ENCODE data around the gene KRT84. TPM values are rescaled to one million over a fixed set of nuclear protein-coding genes. Genes with fewer than 3 reads are reported as not detected.

Gene KRT84
- polyA plus RNA-seq, 1 donor from 2014 or later = not detected

- Histone ChIP-seq H3K27me3 (ENCODE audit: insufficient read depth, low read depth, low read length) (no peaks in the 10 kb centered on the region), H3K4me3 (ENCODE audit: low read length) (no peak overlapping the region), H3K36me3 (ENCODE audit: insufficient read depth, low read length) (no peaks in the 10 kb centered on the region), H3K9me3 (ENCODE audit: low read length) (no peaks in the 10 kb centered on the region), H3F3A (ENCODE audit: insufficient read depth, low read length, poor library complexity, severe bottlenecking) (no peaks in the 10 kb centered on the region), H3K9ac (ENCODE audit: low read length) (no peak overlapping the region), H3K79me2 (replicated peaks; ENCODE audit: insufficient read depth, low read length) (no peaks in the 10 kb centered on the region), H2AFZ (ENCODE audit: low read depth, low read length) (no peak overlapping the region), H3K27ac (ENCODE audit: low read length) (no peak overlapping the region), H3K9me2 (ENCODE audit: insufficient read depth, low read length) (no peaks in the 10 kb centered on the region), H4K20me1 (ENCODE audit: insufficient read depth) (no peaks in the 10 kb centered on the region), H3K4me2 (ENCODE audit: low read length) (no peak overlapping the region)
- no peak for TF ChIP-seq RAD21 (conservative IDR thresholded peaks at IDR 0.05)
Observed at GRCh38 chr12:52361553-52361952, 23.9 kb downstream of the KRT84 start.

GRCh38 chr12:52360663-52361271 lies 24.7 kb downstream of the KRT84 start:
- Histone ChIP-seq H3K4me3 (ENCODE audit: low read length) (no peak overlapping the region), H3K9me3 (ENCODE audit: low read length) (no peaks in the 10 kb centered on the region), H2AFZ (ENCODE audit: low read depth, low read length) (no peak overlapping the region), H3K79me2 (replicated peaks; ENCODE audit: insufficient read depth, low read length) (no peaks in the 10 kb centered on the region), H3K27ac (ENCODE audit: low read length) (no peak overlapping the region), H3K4me2 (ENCODE audit: low read length) (no peak overlapping the region), H3K36me3 (ENCODE audit: insufficient read depth, low read length) (no peaks in the 10 kb centered on the region), H3F3A (ENCODE audit: insufficient read depth, low read length, poor library complexity, severe bottlenecking) (no peaks in the 10 kb centered on the region), H3K27me3 (ENCODE audit: insufficient read depth, low read depth, low read length) (no peaks in the 10 kb centered on the region), H3K9me2 (ENCODE audit: insufficient read depth, low read length) (no peaks in the 10 kb centered on the region), H3K9ac (ENCODE audit: low read length) (no peak overlapping the region), H4K20me1 (ENCODE audit: insufficient read depth) (no peaks in the 10 kb centered on the region)
- TF ChIP-seq RAD21 (conservative IDR thresholded peaks at IDR 0.05) (no peak), CTCF (IDR thresholded peaks at IDR 0.05; ENCODE audit: poor library complexity, severe bottlenecking) (no peak)

- Histone ChIP-seq H3K36me3 (ENCODE audit: insufficient read depth, low read length) (no peaks in the 10 kb centered on the region), H3K4me3 (ENCODE audit: low read length) (no peak overlapping the region), H3K27ac (ENCODE audit: low read length) (no peak overlapping the region), H3K27me3 (ENCODE audit: insufficient read depth, low read depth, low read length) (no peaks in the 10 kb centered on the region), H3K9me2 (ENCODE audit: insufficient read depth, low read length) (no peaks in the 10 kb centered on the region), H3F3A (ENCODE audit: insufficient read depth, low read length, poor library complexity, severe bottlenecking) (no peaks in the 10 kb centered on the region), H3K9me3 (ENCODE audit: low read length) (no peaks in the 10 kb centered on the region), H2AFZ (ENCODE audit: low read depth, low read length) (no peak overlapping the region), H3K4me2 (ENCODE audit: low read length) (no peak overlapping the region), H3K79me2 (replicated peaks; ENCODE audit: insufficient read depth, low read length) (no peaks in the 10 kb centered on the region), H3K9ac (ENCODE audit: low read length) (no peak overlapping the region), H4K20me1 (ENCODE audit: insufficient read depth) (no peaks in the 10 kb centered on the region)
- TF ChIP-seq RAD21 (conservative IDR thresholded peaks at IDR 0.05) = no peak
- TF ChIP-seq REST (IDR thresholded peaks at IDR 0.05; ENCODE audit: borderline replicate concordance) = no peak
- no peak for TF ChIP-seq EZH2 (IDR thresholded peaks at IDR 0.05; ENCODE audit: borderline replicate concordance, insufficient read depth, low read length, poor library complexity, severe bottlenecking)
- no peak for TF ChIP-seq CTCF (IDR thresholded peaks at IDR 0.05; ENCODE audit: poor library complexity, severe bottlenecking)
- TF ChIP-seq TAF1 (IDR thresholded peaks at IDR 0.05; ENCODE audit: low read depth) = no peak
- no peak for TF ChIP-seq MXI1 (conservative IDR thresholded peaks at IDR 0.05; ENCODE audit: poor library complexity, severe bottlenecking)
- TF ChIP-seq POLR2AphosphoS5 (IDR thresholded peaks at IDR 0.05) = no peak
- TF ChIP-seq EP300 (conservative IDR thresholded peaks at IDR 0.05; ENCODE audit: poor library complexity, severe bottlenecking) = no peak
- TF ChIP-seq SMC3 (conservative IDR thresholded peaks at IDR 0.05; ENCODE audit: poor library complexity) = no peak
Observed at GRCh38 chr12:52360106-52360662, 25.3 kb downstream of the KRT84 start.
